IPS-NIHi11 (cell line): ENCODE results near the gene CEP295NL.
"Not testable (repeated sequence)": the region's sequence is repeated elsewhere in the genome, so short reads cannot be mapped to it uniquely, and the experiment has no call there.

Experiments
- DNase-seq: peaks from one replicate; pipeline ENCODE4 v3.0.0; 2012; ENCODE audit warnings: mixed read lengths, low spot score

Gene CEP295NL

GRCh38 chr17:78886954-78887353 lies 16.0 kb downstream of the CEP295NL start:
- no peak for DNase-seq

- no peak for DNase-seq
Measured at GRCh38 chr17:78885956-78886355, 17.0 kb downstream of the CEP295NL start.

- no peak for DNase-seq
Measured at GRCh38 chr17:78884876-78885667, 17.9 kb downstream of the CEP295NL start.

GRCh38 chr17:78884148-78884825 lies 18.7 kb downstream of the CEP295NL start:
- peak; percentile 39 for DNase-seq

GRCh38 chr17:78883533-78884131 lies 19.4 kb downstream of the CEP295NL start:
- DNase-seq = peak; percentile 90

- no peak for DNase-seq
Measured at GRCh38 chr17:78883089-78883532, 19.9 kb downstream of the CEP295NL start.

GRCh38 chr17:78882540-78883088 lies 20.4 kb downstream of the CEP295NL start:
- DNase-seq = no peak

- no peak for DNase-seq
Measured at GRCh38 chr17:78879635-78880186, 23.3 kb downstream of the CEP295NL start.

- no peak for DNase-seq
Measured at GRCh38 chr17:78878871-78879527, 24.0 kb downstream of the CEP295NL start.

- no peak for DNase-seq
Measured at GRCh38 chr17:78878261-78878660, 24.7 kb downstream of the CEP295NL start.

GRCh38 chr17:78876954-78877517 lies 26.0 kb downstream of the CEP295NL start:
- DNase-seq = not testable (repeated sequence)

- no peak for DNase-seq
Measured at GRCh38 chr17:78876094-78876597, 26.9 kb downstream of the CEP295NL start.

GRCh38 chr17:78875363-78876093 lies 27.5 kb downstream of the CEP295NL start:
- DNase-seq = no peak

GRCh38 chr17:78873519-78874340 lies 29.3 kb downstream of the CEP295NL start:
- DNase-seq = no peak

- DNase-seq = no peak
Measured at GRCh38 chr17:78872486-78872885, 30.5 kb downstream of the CEP295NL start.

- no peak for DNase-seq
Measured at GRCh38 chr17:78870621-78871020, 32.4 kb downstream of the CEP295NL start.

GRCh38 chr17:78868391-78868790 lies 34.6 kb downstream of the CEP295NL start:
- no peak for DNase-seq

GRCh38 chr17:78867046-78867445 lies 36.0 kb downstream of the CEP295NL start:
- DNase-seq = not testable (repeated sequence)

- DNase-seq = peak; percentile 81
Measured at GRCh38 chr17:78865682-78866390, 37.2 kb downstream of the CEP295NL start.
